ENCODE data around the gene HNF4A. TPM values are rescaled to one million over a fixed set of nuclear protein-coding genes. Genes with fewer than 3 reads are reported as not detected.

HNF4A gene
- total and polyA plus RNA-seq, 2 of the 13 experiments (the other 11 are each of a cell fraction or from before 2014, with no cell fraction given): 80.9 to 169 TPM

DNA sequence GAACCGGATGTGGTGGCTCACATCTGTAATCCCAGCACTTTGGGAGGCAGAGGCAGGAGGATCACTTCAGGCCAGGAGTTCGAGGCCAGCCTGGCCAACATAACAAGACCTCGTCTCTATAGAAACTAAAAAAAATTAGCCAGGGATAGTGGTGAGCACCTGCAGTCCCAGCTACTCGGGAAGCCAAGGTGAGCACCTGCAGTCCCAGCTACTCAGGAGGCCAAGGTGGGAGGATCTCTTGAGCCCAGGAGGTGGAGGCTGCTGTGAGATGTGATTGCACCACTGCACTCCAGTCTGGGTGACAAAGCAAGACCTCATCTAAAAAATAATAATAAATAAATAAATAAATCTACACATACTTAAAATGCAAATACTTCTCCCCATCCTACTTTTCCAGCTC is 65.0 kb downstream of the HNF4A start:
- TF ChIP-seq, protein P1, sequence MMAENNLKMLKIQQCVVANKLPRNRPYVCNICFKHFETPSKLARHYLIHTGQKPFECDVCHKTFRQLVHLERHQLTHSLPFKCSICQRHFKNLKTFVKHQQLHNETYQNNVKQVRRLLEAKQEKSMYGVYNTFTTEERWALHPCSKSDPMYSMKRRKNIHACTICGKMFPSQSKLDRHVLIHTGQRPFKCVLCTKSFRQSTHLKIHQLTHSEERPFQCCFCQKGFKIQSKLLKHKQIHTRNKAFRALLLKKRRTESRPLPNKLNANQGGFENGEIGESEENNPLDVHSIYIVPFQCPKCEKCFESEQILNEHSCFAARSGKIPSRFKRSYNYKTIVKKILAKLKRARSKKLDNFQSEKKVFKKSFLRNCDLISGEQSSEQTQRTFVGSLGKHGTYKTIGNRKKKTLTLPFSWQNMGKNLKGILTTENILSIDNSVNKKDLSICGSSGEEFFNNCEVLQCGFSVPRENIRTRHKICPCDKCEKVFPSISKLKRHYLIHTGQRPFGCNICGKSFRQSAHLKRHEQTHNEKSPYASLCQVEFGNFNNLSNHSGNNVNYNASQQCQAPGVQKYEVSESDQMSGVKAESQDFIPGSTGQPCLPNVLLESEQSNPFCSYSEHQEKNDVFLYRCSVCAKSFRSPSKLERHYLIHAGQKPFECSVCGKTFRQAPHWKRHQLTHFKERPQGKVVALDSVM (CRISPR knock-in tag; IDR thresholded peaks at IDR 0.05): peak; percentile 94
- TF ChIP-seq ZNF543 (CRISPR knock-in tag; IDR thresholded peaks at IDR 0.05) (0 out of 2 replicates have a peak, but pooled peaks have one; percentile 0), RBM22 (optimal IDR thresholded peaks at IDR 0.05; ENCODE audit: low read length) (peak; percentile 72), ZNF850 (CRISPR knock-in tag; conservative IDR thresholded peaks at IDR 0.05) (no peak)
- Histone ChIP-seq H3K27me3 (ENCODE audit: control insufficient read depth in 1 of 2, insufficient read depth in 2 of 2, low read length in 2 of 2) (no peaks in the 10 kb centered on the region), H2AFZ (ENCODE audit: low read length) (no peak overlapping the region), H3K27ac (ENCODE audit: extremely low read length, insufficient read depth, low read length) (no peak overlapping the region), H4K20me1 (ENCODE audit: insufficient read depth, low read length) (no peaks in the 10 kb centered on the region), H3K9me3 (ENCODE audit: low read length) (no peaks in the 10 kb centered on the region), H3K9ac (ENCODE audit: insufficient read depth, low read depth, low read length) (no peak overlapping the region), H3K4me1 (ENCODE audit: insufficient read depth, low read length) (peaks cover 65% of the 10 kb centered on the region), H3K36me3 (replicated peaks in 1 of 2; ENCODE audit: control insufficient read depth in 1 of 2, insufficient read depth in 2 of 2, low read length in 2 of 2) (peaks cover 56 to 90% of the 10 kb centered on the region in 2 experiments), H3K79me2 (ENCODE audit: insufficient read depth, low read length) (no peaks in the 10 kb centered on the region), H3K4me3 (replicated peaks in 1 of 3; ENCODE audit: insufficient read depth in 1 of 3, low read depth in 2 of 3, low read length in 3 of 3) (no peak overlapping the region), H3K4me2 (ENCODE audit: low read depth, low read length) (no peak overlapping the region)
- intact Hi-C loops (cut with micrococcal nuclease; ENCODE audit: unreplicated experiment): no loop called here
- 93% methylated on average over 4 of the region's 4 CpGs for WGBS (ENCODE audit: low lambda C conversion rate)
- no TSS peak for BruUV-seq (replicated peaks)
- no peak for FAIRE-seq
- no peak for ATAC-seq
- DNase-seq (ENCODE audit: low spot score): no peak
- POLR2A ChIA-PET: interaction anchor here (2.6 to 3.8 kb wide), 2 partner anchors 12 to 26 kb away, joined by 86 to 114 read pairs; no protein-coding TSS in a partner anchor
- CTCF ChIA-PET (ENCODE audit: low intra/inter-chr PET ratio, low total read pairs): no interaction called here
- in situ Hi-C loops (cut with HindIII; ENCODE audit: extremely low pct_ligation_motif_present, low pct_unique_long_range_greater_than_20kb): no loop called here

DNA sequence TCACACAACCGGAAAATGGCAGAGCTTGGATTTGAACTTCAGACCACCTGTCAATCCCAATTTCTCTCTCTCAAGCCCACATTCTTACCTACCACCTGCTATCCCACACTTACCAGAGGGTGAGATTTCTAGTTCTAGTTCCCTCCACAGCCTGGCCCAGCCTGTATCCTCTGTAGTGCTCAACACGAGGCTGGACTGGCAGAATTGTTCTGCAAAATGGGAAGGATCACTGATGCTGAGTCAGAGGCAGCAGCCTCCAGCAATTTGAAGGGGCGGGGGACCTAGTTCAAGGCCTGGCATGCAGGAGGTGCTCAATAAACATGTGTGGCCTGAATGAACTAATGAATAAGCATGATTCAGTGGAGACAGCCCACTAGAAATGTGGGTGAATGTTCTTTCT is 66.6 kb downstream of the HNF4A start:
- Histone ChIP-seq H3K9ac (ENCODE audit: insufficient read depth, low read depth, low read length) (no peak overlapping the region), H3K27ac (ENCODE audit: extremely low read length, insufficient read depth, low read length) (peak overlapping the region; percentile 12), H3K4me3 (replicated peaks in 1 of 3; ENCODE audit: insufficient read depth in 1 of 3, low read depth in 2 of 3, low read length in 3 of 3) (no peak overlapping the region), H3K79me2 (ENCODE audit: insufficient read depth, low read length) (no peaks in the 10 kb centered on the region), H3K27me3 (ENCODE audit: control insufficient read depth in 1 of 2, insufficient read depth in 2 of 2, low read length in 2 of 2) (no peaks in the 10 kb centered on the region), H3K36me3 (replicated peaks in 1 of 2; ENCODE audit: control insufficient read depth in 1 of 2, insufficient read depth in 2 of 2, low read length in 2 of 2) (peaks cover 46 to 86% of the 10 kb centered on the region in 2 experiments), H3K9me3 (ENCODE audit: low read length) (no peaks in the 10 kb centered on the region), H3K4me2 (ENCODE audit: low read depth, low read length) (no peak overlapping the region), H2AFZ (ENCODE audit: low read length) (no peak overlapping the region), H3K4me1 (ENCODE audit: insufficient read depth, low read length) (peaks cover 63% of the 10 kb centered on the region), H4K20me1 (ENCODE audit: insufficient read depth, low read length) (no peaks in the 10 kb centered on the region)
- no TSS peak for BruUV-seq (replicated peaks)
- no peak for FAIRE-seq
- DNase-seq (ENCODE audit: low spot score): no peak
- in situ Hi-C loops (cut with HindIII; ENCODE audit: extremely low pct_ligation_motif_present, low pct_unique_long_range_greater_than_20kb) (no loop called here), intact Hi-C loops (cut with micrococcal nuclease; ENCODE audit: unreplicated experiment) (no loop called here)
- ATAC-seq: no peak
- 89% methylated on average over 3 of the region's 3 CpGs for WGBS (ENCODE audit: low lambda C conversion rate)
- ChIA-PET POLR2A (interaction anchor here (0.9 to 3.8 kb wide), 3 partner anchors 13 to 29 kb away, joined by 3 to 114 read pairs (median 3); no protein-coding TSS in a partner anchor), CTCF (ENCODE audit: low intra/inter-chr PET ratio, low total read pairs) (no interaction called here)
- TF ChIP-seq ZNF224 (CRISPR knock-in tag; IDR thresholded peaks at IDR 0.05) (no peak), HOXD1 (CRISPR knock-in tag; IDR thresholded peaks at IDR 0.05) (no peak), ZNF792 (CRISPR knock-in tag; IDR thresholded peaks at IDR 0.05) (no peak), ZSCAN25 (CRISPR knock-in tag; IDR thresholded peaks at IDR 0.05) (no peak), ZNF549 (CRISPR knock-in tag; IDR thresholded peaks at IDR 0.05) (no peak), ZNF563 (CRISPR knock-in tag; IDR thresholded peaks at IDR 0.05) (no peak), MED1 (CRISPR knock-in tag; IDR thresholded peaks at IDR 0.05) (no peak), ADNP (CRISPR knock-in tag; IDR thresholded peaks at IDR 0.05) (no peak), TAF15 (IDR thresholded peaks at IDR 0.05; ENCODE audit: low read depth, low read length, poor library complexity, severe bottlenecking) (no peak), ERF (CRISPR knock-in tag; IDR thresholded peaks at IDR 0.05) (no peak), PITX1 (CRISPR knock-in tag; IDR thresholded peaks at IDR 0.05) (0 out of 2 replicates have a peak, but pooled peaks have one; percentile 30), SAP130 (CRISPR knock-in tag; IDR thresholded peaks at IDR 0.05; ENCODE audit: low read depth) (0 out of 2 replicates have a peak, but pooled peaks have one; percentile 16)
- TF ChIP-seq, protein P2, sequence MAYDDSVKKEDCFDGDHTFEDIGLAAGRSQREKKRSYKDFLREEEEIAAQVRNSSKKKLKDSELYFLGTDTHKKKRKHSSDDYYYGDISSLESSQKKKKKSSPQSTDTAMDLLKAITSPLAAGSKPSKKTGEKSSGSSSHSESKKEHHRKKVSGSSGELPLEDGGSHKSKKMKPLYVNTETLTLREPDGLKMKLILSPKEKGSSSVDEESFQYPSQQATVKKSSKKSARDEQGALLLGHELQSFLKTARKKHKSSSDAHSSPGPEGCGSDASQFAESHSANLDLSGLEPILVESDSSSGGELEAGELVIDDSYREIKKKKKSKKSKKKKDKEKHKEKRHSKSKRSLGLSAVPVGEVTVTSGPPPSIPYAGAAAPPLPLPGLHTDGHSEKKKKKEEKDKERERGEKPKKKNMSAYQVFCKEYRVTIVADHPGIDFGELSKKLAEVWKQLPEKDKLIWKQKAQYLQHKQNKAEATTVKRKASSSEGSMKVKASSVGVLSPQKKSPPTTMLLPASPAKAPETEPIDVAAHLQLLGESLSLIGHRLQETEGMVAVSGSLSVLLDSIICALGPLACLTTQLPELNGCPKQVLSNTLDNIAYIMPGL (CRISPR knock-in tag; IDR thresholded peaks at IDR 0.05; ENCODE audit: borderline replicate concordance in 1 of 2, low read depth in 1 of 2): no peak
